Measurements from ENCODE around the gene TSPO2. TPM values are rescaled to one million over a fixed set of nuclear protein-coding genes. Genes with fewer than 3 reads are reported as not detected.

TSPO2 gene
- polyA plus RNA-seq, 1 experiment, result not detected

DNA sequence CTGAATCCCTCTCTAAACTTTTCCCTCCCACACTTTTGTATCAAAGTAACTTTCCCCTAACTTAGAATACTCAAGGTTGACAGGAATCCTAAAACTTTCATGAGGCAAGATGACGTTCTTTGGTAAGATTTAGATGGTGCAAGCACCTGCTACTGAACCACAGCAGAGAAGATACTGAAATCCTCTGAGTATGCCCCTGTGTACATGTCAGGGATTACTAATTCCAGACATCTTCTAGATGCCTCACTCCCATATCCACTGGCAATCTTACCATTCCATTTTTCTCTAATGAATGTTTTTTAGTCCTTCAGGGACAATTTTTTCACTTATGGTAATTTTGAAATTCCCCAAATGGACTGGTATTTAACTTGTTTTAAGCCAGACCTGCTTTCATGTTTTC is 19.8 kb downstream of the TSPO2 start:
- POLR2A ChIA-PET, result no interaction called here

DNA sequence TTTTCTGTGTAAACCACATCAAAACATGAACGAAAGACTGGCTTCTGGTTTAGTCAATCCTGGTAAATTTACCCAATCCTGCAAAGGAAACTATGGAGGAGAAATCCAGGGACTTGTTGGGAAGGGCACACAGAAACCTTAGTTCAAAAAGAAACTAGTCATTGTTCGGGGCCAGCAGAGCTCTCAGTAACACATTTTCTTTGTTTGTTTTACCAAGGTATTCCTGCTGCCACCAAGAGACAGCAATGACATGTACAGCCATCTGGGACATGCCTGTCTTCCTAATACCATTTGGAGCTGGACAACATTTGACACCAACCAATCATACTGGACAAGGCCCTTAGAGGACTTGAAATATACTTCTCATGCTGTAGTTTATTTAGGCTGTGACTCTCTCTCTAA is 21.6 kb downstream of the TSPO2 start:
- ChIA-PET POLR2A (no interaction called here), CTCF (interaction anchor here (1.4 to 1.8 kb wide), 2 partner anchors 24 to 36 kb away, joined by 3 to 8 read pairs; partner anchors contain the start of gene UNC5CL)
- TF ChIP-seq CTCF (IDR thresholded peaks at IDR 0.05; ENCODE audit: insufficient read depth, low read depth, low read length), result no peak
- Histone ChIP-seq H3K36me3 (ENCODE audit: control insufficient read depth, insufficient read depth, low read length) (peaks cover 1% of the 10 kb centered on the region; the same call in 1 of the 2 replicates), H3K4me3 (ENCODE audit: low read depth, low read length) (no peak overlapping the region), H3K27me3 (ENCODE audit: control insufficient read depth, insufficient read depth, low read length) (no peaks in the 10 kb centered on the region)
- no peak for DNase-seq (ENCODE audit: low read depth)

More for the DNA sequence above, 19.8 kb downstream of the TSPO2 start:
- TF ChIP-seq CTCF (IDR thresholded peaks at IDR 0.05; ENCODE audit: insufficient read depth, low read depth, low read length), result no peak
- DNase-seq (ENCODE audit: low read depth), result no peak
- H3K27me3 ChIP-seq (ENCODE audit: control insufficient read depth, insufficient read depth, low read length), result no peaks in the 10 kb centered on the region
- peaks cover 1% of the 10 kb centered on the region; the same call in 1 of the 2 replicates for H3K36me3 ChIP-seq (ENCODE audit: control insufficient read depth, insufficient read depth, low read length)
- H3K4me3 ChIP-seq (ENCODE audit: low read depth, low read length), result no peak overlapping the region
- CTCF ChIA-PET, result interaction anchor here (1.8 kb wide), 1 partner anchor 22 kb away, joined by 8 read pairs; the partner anchor contains the start of gene UNC5CL

DNA sequence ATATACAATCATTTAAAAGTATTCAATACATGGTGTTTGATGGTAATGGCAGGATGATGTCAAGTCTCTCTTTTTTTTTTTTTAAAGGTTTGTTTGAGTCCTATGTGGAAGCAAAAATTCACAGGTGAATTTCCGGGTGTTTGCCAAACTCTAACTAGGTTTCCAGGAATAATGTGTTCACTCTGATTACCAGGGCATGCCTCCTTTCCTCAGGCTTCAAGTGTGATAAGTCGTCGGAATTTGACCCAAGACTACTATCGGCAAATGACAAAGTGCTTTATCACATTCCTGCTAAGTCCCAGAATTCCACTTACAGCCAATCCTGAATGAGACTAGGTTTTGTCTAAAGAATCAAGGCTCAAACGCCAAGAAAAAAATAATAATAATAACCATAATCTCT is 22.6 kb downstream of the TSPO2 start:
- Histone ChIP-seq H3K36me3 (ENCODE audit: control insufficient read depth, insufficient read depth, low read length) (peaks cover 1% of the 10 kb centered on the region; the same call in 1 of the 2 replicates), H3K27me3 (ENCODE audit: control insufficient read depth, insufficient read depth, low read length) (no peaks in the 10 kb centered on the region), H3K4me3 (ENCODE audit: low read depth, low read length) (no peak overlapping the region)
- ChIA-PET CTCF (no interaction called here), POLR2A (no interaction called here)
- TF ChIP-seq CTCF (IDR thresholded peaks at IDR 0.05; ENCODE audit: insufficient read depth, low read depth, low read length), result no peak
- DNase-seq (ENCODE audit: low read depth), result no peak

DNA sequence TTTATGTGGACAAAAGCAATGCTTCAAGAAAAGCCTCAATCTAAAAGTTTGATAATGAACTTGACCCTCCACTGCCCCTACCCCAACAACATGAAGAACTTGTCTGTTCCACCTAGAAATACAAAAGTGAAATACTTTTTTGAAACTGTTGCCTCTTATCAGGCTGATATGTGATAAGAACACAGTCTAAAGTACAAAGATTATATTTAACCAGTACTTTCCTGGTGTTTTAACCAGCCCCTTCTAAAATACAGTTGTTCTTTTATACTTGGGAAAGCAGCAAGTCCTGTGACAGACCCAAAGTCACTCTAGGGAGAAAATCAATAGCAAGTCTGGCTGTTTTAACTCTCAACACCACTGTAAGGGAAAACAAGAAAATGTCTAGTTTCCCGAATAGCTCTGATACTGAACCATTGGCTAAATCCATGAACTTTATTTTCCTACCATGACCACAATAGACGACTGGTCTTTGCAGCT is 23.3 kb downstream of the TSPO2 start:
- CTCF ChIA-PET, result interaction anchor here (0.6 to 1.2 kb wide), 4 partner anchors 26 to 171 kb away, joined by 3 to 6 read pairs (median 4); partner anchors contain the start of gene UNC5CL
- POLR2A ChIA-PET, result interaction anchor here (0.6 kb wide), 1 partner anchor 229 kb away, joined by 4 read pairs; no protein-coding TSS in a partner anchor

GRCh38 chr6:41066867-41067304 is 24.6 kb downstream of the TSPO2 start:
- Histone ChIP-seq H3K27me3 (ENCODE audit: control insufficient read depth, insufficient read depth, low read length) (no peaks in the 10 kb centered on the region), H3K36me3 (ENCODE audit: control insufficient read depth, insufficient read depth, low read length) (no peaks in the 10 kb centered on the region; the same call in 1 of the 2 replicates), H3K4me3 (ENCODE audit: low read depth, low read length) (no peak overlapping the region)
- ChIA-PET POLR2A (no interaction called here), CTCF (interaction anchor here (1.3 to 4.7 kb wide), 2 partner anchors 38 to 173 kb away, joined by 6 to 23 read pairs; no protein-coding TSS in a partner anchor)
- no peak for DNase-seq (ENCODE audit: low read depth)
- peak; percentile 81 for TF ChIP-seq CTCF (IDR thresholded peaks at IDR 0.05; ENCODE audit: insufficient read depth, low read depth, low read length)

More for the DNA sequence above, 23.3 kb downstream of the TSPO2 start:
- Histone ChIP-seq H3K36me3 (ENCODE audit: control insufficient read depth, insufficient read depth, low read length) (peaks cover 1% of the 10 kb centered on the region; the same call in 1 of the 2 replicates), H3K27me3 (ENCODE audit: control insufficient read depth, insufficient read depth, low read length) (no peaks in the 10 kb centered on the region), H3K4me3 (ENCODE audit: low read depth, low read length) (no peak overlapping the region)
- no peak for DNase-seq (ENCODE audit: low read depth)
- TF ChIP-seq CTCF (IDR thresholded peaks at IDR 0.05; ENCODE audit: insufficient read depth, low read depth, low read length), result no peak
